Measurements from ENCODE around the gene TAS2R41.

DNA sequence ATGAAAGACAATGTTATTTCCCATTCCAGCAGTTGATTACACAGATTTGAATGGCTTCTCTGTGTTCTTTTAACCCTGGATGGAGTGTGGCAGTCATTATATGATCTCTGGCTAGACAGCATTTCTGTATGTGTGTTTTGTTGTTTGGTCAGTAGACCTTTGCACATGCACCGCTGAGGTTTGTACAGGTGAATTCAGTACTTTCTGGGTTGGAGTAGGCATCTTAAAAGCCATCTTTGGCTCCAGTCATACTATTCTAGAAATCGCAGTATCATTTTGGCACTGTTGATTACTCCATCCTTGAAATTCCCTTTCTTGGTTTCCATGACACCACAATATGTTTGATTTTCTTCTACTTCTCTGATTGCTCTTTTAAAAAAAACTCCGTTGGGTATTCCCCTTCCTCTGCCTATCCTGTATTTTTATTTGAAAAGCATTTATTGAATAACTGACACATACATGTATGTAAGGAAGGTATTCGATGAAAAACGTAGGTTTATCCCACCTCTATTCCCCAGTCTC, 29.9 kb downstream of the TAS2R41 start:
- TF ChIP-seq ZNF555 (tag by site-specific recombination; conservative IDR thresholded peaks at IDR 0.05) (no peak), ZNF561 (tag by site-specific recombination; IDR thresholded peaks at IDR 0.05; ENCODE audit: borderline replicate concordance) (no peak), ZNF37A (tag by site-specific recombination; IDR thresholded peaks at IDR 0.05) (no peak), ZBTB1 (tag by site-specific recombination; IDR thresholded peaks at IDR 0.05) (no peak), YY1 (tag by site-specific recombination; IDR thresholded peaks at IDR 0.05) (no peak), PRDM10 (tag by site-specific recombination; IDR thresholded peaks at IDR 0.05) (no peak)
- TF ChIP-seq, protein P1, sequence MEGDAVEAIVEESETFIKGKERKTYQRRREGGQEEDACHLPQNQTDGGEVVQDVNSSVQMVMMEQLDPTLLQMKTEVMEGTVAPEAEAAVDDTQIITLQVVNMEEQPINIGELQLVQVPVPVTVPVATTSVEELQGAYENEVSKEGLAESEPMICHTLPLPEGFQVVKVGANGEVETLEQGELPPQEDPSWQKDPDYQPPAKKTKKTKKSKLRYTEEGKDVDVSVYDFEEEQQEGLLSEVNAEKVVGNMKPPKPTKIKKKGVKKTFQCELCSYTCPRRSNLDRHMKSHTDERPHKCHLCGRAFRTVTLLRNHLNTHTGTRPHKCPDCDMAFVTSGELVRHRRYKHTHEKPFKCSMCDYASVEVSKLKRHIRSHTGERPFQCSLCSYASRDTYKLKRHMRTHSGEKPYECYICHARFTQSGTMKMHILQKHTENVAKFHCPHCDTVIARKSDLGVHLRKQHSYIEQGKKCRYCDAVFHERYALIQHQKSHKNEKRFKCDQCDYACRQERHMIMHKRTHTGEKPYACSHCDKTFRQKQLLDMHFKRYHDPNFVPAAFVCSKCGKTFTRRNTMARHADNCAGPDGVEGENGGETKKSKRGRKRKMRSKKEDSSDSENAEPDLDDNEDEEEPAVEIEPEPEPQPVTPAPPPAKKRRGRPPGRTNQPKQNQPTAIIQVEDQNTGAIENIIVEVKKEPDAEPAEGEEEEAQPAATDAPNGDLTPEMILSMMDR (tag by site-specific recombination; IDR thresholded peaks at IDR 0.05), result no peak
